Amniotic stem cell (primary cell): ENCODE data around the gene JPT1.

ENCODE experiments used
- DNase-seq: peaks from one replicate; lab custom pipeline; 2025; lab: John Stamatoyannopoulos, UW

The JPT1 gene

DNA sequence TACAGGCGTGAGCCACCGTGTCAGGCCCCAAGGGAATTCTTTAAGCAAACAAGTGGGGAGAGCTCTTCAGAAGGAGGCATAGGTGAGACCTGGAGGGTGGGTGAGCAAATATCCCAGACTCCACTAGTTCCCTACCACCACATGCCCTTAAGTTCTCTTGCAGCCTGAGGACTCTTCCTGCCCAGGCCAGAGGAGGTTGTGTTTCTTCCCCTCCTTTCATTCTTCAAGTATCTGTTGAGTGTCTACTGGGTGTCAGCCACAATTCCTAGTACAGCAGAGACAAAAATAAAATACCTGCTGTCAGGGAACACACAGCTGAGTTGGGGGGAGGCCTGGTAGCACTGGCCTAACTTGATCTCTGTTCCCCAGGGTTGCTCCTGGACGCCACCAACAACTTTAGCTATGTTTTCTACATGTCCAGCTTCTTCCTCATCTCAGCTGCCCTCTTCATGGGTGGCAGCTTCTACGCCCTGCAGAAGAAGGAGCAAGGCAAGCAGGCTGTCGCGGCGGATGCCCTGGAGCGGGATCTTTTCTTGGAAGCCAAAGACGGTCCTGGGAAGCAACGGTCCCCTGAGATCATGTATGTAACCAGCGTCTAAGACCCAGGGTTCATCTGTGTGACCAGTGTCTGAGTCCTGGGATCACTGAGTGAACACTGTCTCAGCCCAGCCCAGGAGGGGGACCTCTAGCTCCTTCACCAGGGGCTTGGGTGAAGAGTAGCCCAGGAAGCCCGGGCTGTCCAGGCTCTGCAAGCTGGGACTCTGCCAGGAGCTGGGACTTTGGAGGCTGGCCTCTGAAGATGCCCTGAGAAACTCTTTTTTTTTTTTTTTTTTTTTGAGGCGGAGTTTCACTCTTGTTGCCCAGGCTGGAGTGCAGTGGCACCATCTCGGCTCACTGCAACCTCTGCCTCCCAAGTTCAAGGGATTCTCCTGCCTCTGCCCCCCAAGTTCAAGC lies 50.4 kb downstream of the JPT1 start:
- no peak for DNase-seq

DNA sequence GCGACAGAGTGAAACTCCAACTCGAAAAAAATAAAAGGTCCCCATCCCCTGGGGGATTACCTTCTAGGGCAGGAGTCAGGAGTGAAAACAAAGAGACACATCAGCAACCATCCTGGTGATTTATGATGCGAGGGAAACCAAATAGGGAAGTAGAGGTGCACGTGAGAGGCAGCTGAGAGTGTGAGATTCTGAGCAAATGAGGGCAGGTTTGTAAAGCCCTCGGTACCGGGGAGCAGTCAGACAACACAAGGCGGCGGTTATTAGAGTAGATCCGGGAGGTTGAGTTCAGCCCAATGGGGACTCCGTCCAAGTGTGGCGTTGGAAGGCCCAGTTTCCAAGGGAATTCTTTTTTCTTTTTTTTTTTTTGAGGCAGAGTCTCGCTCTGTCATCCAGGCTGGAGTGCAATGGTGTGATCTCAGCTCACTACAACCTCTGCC lies 51.9 kb downstream of the JPT1 start:
- DNase-seq, result no peak

DNA sequence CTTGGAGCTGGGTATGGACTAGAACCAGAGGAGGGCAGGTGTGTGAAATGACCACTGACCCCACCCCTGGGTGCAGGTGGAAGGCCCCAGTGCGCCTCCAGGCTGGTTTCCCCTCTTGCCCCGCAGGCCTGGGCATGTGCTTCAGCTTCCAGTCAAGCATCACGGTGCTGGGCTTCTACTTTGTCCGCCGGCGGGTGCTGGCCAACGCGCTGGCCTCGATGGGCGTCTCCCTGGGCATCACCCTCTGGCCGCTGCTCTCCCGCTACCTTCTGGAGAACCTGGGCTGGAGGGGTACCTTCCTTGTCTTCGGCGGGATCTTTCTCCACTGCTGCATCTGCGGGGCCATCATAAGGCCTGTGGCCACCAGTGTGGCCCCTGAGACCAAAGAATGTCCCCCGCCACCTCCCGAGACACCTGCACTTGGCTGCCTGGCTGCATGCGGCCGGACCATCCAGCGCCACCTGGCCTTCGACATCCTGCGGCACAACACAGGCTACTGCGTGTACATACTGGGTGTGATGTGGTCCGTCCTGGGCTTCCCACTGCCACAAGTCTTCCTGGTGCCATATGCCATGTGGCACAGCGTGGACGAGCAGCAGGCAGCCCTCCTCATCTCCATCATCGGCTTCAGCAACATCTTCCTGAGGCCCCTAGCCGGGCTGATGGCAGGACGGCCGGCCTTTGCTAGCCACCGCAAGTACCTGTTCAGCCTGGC lies 54.3 kb downstream of the JPT1 start:
- no peak for DNase-seq

DNA sequence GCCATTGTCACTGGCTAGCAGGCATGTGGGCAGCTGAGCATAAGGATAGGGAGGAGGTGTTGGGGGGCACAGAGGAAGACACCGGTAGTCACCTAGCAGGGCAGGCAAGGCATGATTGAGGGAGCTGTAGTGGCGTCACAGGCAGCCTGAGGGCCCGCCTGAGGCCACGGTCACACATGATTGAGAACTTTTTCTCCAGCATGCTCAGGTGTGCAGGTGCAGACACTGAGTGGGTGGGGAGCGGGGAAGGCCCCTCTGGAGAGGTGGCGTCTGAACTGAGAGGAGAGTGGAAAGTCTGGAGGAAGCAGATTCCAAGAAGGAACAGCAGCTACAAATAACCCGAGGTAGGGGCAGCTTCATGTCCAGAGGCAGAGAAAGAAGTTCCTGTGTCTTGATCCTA lies 55.5 kb downstream of the JPT1 start:
- DNase-seq, result no peak

DNA sequence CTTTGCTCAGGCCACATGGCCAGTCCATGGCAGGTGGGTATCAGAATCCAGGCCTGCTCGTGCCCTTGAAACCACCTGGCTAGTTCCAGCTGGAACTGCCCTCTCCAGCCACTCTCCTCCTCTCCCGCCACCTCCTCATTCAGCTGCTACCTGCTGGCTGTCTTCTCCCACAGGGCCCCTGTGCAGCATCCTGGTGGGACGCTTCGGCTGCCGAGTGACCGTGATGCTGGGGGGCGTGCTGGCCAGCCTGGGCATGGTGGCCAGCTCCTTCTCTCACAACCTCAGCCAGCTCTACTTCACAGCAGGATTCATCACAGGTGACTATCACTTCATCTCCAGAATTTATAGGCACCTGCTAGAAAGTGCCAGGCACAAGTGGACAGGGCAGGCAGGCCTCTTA lies 56.4 kb downstream of the JPT1 start:
- DNase-seq, result no peak

GRCh38 chr17:75096082-75096625 lies 58.2 kb downstream of the JPT1 start:
- no peak for DNase-seq

- no peak for DNase-seq
Observed at GRCh38 chr17:75094871-75095399, 59.4 kb downstream of the JPT1 start.

DNA sequence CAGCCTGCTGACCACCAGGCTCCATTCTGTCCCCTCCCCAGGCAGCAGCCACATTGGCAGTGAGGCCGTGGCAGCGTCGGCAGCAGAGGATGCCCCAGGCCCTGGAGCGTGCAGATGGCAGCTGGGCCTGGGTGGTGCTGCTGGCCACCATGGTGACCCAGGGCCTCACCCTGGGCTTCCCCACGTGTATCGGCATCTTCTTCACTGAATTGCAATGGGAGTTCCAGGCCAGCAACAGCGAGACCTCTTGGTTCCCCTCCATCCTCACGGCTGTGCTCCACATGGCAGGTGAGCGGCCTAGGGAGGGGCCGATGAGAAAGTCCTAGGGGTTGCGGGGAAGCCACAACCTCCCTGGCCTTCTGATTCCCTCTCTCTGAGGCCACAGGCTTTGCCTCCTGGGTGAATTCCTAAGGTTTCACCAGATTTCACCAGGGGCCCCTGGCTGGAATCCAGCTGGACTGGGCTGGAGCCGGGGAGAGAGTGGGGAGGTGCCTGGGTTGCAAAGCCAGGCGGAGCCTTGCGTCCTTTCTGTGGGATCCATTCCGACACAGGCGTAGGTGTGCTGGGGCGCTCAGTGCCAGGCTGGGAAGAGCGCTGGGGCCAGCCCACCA lies 60.7 kb downstream of the JPT1 start:
- no peak for DNase-seq

GRCh38 chr17:75091855-75092327 lies 62.4 kb downstream of the JPT1 start:
- DNase-seq, result no peak

DNA sequence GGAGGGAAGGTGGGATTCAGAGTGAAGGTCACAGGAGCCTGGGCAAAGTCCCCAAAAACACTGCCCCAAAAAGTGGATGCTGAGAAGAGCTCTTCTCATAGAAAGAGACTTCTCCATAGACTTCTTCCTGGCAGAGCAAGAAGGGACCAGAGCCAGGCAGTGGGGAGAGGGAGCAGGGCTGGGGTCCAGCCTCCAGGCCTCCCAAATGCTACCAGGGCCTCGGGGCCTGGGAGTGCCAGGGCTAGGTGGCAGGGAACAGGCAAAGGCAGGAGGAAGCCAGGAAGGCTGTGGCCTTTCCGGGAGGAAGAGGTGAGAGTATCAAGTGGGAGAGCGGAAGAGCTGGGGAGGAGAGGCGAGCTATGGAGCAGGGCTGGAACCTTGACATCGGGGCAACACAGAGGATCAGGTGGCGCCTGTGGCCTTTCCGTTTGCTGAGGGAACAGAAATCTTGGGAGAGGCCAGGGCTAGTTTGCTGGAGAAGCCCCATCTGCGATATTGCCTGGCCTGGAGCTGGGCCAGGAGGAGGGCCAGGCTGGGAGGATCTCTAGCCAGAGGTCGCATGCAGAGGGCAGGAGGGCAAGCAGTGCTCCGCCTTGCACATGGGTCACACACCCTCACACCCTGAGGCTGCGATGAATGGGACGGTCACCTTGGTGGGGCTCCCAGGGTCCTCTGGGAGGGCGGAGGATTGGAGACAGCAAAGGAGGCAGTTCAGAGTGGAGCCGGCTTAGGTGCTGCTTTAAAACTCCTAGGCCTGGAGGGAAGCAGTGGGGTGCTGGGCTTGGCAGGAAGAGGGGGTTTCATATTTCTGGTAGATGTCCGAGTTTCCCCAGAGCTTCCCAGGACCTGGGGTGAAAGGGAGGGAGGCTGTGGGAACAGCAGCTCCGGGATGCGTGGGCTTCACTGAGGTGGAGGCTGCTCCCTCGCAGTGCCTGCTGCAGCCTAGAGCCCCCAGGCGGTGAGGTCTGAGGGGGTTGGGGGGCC lies 63.1 kb downstream of the JPT1 start:
- DNase-seq, result no peak

DNA sequence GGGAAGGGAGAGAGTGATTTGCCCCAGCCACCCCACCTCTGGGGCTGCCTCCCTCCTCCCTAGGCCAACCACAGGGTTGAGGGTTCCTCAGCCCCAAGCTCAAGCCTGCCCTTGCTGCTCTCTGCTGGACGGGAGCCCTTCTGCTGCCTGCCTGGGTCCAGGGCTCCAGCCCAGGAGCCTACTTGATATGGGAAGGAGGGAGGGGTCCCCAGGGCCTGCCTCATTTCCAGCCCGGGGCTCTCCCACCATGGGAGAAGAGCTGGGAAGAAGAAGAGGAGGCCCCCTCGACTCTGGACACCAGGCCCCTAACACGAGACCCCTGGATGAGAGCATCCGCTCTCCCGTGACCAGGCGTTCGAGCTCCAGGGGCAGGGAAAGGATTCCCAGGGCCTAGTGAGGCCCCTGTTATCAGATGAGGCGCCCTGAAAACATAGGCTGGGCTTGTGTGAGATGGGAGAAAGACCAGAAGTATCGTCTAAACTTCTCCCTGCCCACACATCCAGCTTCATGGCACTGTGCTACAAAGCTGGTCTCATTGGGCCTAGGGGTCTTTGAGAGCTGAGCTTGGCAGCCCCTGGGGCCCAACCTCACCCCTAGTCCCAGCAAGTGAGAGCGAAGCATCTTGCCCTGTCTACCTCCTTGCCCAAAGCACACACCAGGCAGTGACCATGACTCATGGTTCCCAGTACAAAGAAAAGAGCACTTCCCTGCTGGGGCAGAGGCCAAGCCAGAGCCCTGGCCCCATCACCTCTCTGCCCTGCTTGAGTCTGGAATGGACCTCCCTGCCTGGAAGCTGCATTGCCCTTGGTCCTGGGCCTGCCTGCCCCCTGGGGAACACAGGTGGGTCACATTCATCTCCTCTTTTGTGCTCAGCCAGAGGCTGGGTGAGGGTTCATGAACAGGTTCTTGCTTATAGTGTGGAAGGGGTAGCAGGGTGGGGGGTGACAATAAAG lies 65.6 kb downstream of the JPT1 start:
- DNase-seq, result no peak

GRCh38 chr17:75087558-75088453 lies 66.5 kb downstream of the JPT1 start, which contains the start of gene SLC16A5:
Gene SLC16A5, plus strand, starts transcription at chr17:75087954. Its CDS starts 5,683 bp downstream, at chr17:75093637.
- peak; percentile 43 for DNase-seq

DNA sequence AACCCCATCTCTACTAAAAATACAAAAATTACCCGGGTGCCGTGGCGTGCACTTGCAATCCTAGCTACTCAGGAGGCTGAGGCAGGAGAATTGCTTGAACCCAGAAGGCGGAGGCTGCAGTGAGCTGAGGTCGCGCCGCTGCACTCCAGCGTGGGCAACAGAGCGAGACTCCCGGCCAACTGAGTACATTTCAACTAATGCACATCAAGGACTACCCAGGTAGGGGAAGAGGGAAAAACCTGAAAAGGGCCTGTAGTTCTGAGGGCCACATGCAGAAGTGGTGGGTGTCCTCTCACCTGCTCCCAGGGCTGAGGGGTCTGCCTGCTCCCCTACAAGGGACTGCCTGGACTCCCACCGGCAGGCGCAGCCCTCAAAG lies 67.1 kb downstream of the JPT1 start:
- no peak for DNase-seq

GRCh38 chr17:75086496-75087181 lies 67.7 kb downstream of the JPT1 start:
- DNase-seq, result no peak
